Activated naive CD4-positive, alpha-beta T cell treated with anti-CD3 and anti-CD28 coated beads, Interleukin-2, amount 50 U/mL, for 72 hours (primary cell): Measurements from ENCODE around the gene PPP4R4. TPM values are rescaled to one million over a fixed set of nuclear protein-coding genes. Genes with fewer than 3 reads are reported as not detected.

Experiments
- ATAC-seq, 2 donors: fragments of 150-1000 bp; cut with Tn5 transposase; 2 replicates each; pipeline ENCODE4 v1.10.0; 2021; ENCODE audit warnings: mild to moderate bottlenecking in 2 of 2, moderate library complexity in 2 of 2
- DNase-seq, 2 donors: peaks; one replicate each; pipeline ENCODE4 v3.0.0; 2021 to 2022; ENCODE audit warnings: low spot score in 2 of 2
- H3K27ac Mint-ChIP-seq, 2 donors: one replicate each; pipeline ENCODE4 v1.8.0; 2022; ENCODE audit warnings: mild to moderate bottlenecking in 2 of 2, mixed read lengths in 2 of 2
- H3K36me3 Mint-ChIP-seq, 2 donors: one replicate each; pipeline ENCODE4 v1.8.0; 2022; ENCODE audit warnings: mixed read lengths in 2 of 2
- H3K9me3 Mint-ChIP-seq, 2 donors: one replicate each; pipeline ENCODE4 v1.8.0; 2022; ENCODE audit warnings: mixed read lengths in 2 of 2
- total RNA-seq, 2 donors: library from RNA; stranded (reverse); gene quantifications; one replicate each; pipeline ENCODE4 v1.2.3, GENCODE V29; 2022

PPP4R4 gene
- total RNA-seq, 2 donors from 2014 or later: 6.5 to 8.7 TPM

DNA sequence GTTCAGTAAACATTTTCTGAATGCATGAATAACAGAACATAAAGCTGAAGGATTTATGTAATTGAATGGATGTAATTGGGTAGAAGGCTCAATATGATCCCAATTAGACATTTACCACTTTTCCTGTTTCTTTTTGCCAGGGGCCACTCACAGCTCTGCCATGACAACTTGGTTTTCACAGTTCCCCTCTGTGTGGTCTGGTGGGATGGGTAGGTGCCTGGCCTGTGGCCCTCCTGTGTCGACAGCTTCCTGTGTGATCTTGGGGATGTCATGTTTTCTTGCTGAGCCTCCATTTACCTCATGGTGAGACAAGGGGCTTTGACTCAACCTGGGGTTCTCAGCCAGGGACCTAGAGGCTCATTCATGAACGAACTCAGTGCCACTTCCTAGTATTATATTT lies 131.5 kb downstream of the PPP4R4 start:
- Mint-ChIP-seq H3K27ac (no peak overlapping the region), H3K9me3 (peaks cover 9 to 11% of the 10 kb centered on the region in 2 donors), H3K36me3 (no peaks in the 10 kb centered on the region)
- ATAC-seq (no peak), DNase-seq (no peak)

GRCh38 chr14:94306047-94306978 lies 132.2 kb downstream of the PPP4R4 start:
- H3K27ac Mint-ChIP-seq: no peak overlapping the region
- ATAC-seq: no peak
- H3K9me3 Mint-ChIP-seq: peaks cover 9 to 11% of the 10 kb centered on the region in 2 donors
- DNase-seq: no peak
- no peaks in the 10 kb centered on the region for H3K36me3 Mint-ChIP-seq

DNA sequence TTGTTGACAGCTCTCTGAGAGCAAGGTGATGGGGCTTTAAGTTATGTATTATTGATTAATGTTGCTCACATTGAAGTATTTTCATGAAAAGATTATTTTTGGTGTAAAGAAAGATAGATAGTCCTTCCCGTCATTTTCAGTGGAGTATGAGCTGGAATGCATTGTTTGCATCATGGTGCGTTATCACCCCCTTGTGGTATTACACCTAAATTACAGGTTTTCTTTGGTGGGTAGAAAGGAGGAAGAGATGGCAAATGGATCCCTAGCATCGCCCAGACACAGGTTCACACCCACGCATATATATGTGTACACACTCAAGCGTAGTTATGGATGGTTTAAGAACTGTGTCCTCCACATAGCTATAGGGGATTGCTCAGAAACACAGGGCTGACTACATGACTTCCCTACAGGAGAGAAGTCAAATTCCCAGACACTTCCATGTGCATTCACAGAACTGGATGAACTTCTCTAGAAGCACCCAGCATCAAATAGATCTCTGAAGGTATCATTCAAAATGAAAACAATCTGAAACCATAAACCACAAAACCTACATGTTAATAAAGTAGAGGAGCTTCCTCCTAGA lies 133.4 kb downstream of the PPP4R4 start:
- ATAC-seq: no peak
- H3K9me3 Mint-ChIP-seq: peaks cover 9 to 11% of the 10 kb centered on the region in 2 donors
- H3K27ac Mint-ChIP-seq: no peak overlapping the region
- DNase-seq: no peak
- no peaks in the 10 kb centered on the region for H3K36me3 Mint-ChIP-seq

- Mint-ChIP-seq H3K36me3 (no peaks in the 10 kb centered on the region), H3K27ac (no peak overlapping the region), H3K9me3 (peaks cover 9 to 11% of the 10 kb centered on the region in 2 donors)
- ATAC-seq (no peak), DNase-seq (no peak)
These were observed 135.6 kb downstream of the PPP4R4 start for GRCh38 chr14:94309721-94310120.

GRCh38 chr14:94310248-94310647 lies 136.1 kb downstream of the PPP4R4 start:
- ATAC-seq: no peak
- Mint-ChIP-seq H3K27ac (no peak overlapping the region), H3K9me3 (peaks cover 9 to 11% of the 10 kb centered on the region in 2 donors), H3K36me3 (no peaks in the 10 kb centered on the region)
- no peak for DNase-seq

GRCh38 chr14:94312481-94313246 lies 138.5 kb downstream of the PPP4R4 start:
- ATAC-seq (no peak), DNase-seq (no peak)
- Mint-ChIP-seq H3K36me3 (no peaks in the 10 kb centered on the region), H3K9me3 (peaks cover 4 to 8% of the 10 kb centered on the region in 2 donors), H3K27ac (no peak overlapping the region)

DNA sequence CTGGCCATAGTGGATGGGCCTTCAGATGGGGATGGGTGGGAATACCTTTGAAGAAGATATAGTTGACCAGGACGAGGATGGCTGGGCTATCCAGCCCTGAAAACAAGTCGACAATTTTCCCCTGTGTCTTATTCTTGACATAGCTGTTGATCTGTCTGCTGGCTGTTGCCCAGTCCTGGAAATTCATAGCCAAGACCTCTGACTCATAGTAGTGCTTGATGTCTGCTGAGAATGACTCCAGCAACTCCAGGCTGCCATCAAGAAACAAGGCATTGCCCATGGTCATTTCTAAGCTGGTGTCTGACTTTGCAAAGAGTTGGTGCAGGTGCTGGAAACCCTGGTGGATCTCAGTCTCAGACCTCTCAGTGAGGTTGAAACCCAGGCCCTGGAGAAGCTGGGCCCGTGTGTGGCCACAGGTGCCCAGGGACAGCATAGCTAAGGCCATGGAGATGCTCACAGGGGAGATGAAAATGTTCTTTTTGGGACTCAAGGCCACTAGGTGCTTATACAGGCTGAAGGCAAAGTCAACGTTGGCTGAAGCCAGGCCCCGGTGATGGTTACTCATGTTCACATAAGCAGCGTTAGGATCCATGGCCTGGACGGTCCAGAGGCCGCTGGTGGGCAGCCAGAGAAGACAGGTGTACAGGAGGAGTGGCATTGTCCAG lies 140.0 kb downstream of the PPP4R4 start:
- H3K27ac Mint-ChIP-seq: no peak overlapping the region
- peaks cover 0 to 1% of the 10 kb centered on the region in 2 donors for H3K9me3 Mint-ChIP-seq
- DNase-seq: no peak
- no peak for ATAC-seq
- no peaks in the 10 kb centered on the region for H3K36me3 Mint-ChIP-seq

- Mint-ChIP-seq H3K27ac (no peak overlapping the region), H3K9me3 (no peaks in the 10 kb centered on the region), H3K36me3 (no peaks in the 10 kb centered on the region)
- DNase-seq: no peak
- ATAC-seq: no peak
These were observed 140.8 kb downstream of the PPP4R4 start for GRCh38 chr14:94314890-94315289.

DNA sequence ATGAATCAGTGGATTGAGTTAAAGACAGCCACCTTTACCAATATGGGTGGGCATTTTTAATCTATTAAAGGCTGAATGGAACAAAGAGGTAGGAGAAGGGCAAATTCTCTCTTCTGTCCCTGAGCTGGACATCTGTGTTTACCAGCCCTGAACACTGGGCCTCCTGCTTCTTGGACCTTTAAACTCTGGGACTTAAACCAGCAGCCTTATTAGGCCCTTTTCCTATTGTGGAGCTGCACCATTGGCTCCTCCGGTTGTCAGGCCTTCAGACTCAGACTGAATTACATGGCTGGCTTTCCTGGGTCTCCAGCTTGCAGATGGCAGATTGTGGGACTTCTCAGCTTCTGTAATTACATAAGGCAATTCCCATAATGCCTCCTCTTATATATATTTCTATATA lies 142.6 kb downstream of the PPP4R4 start:
- no peak overlapping the region for H3K27ac Mint-ChIP-seq
- ATAC-seq: no peak
- H3K9me3 Mint-ChIP-seq: no peaks in the 10 kb centered on the region
- no peak for DNase-seq
- H3K36me3 Mint-ChIP-seq: no peaks in the 10 kb centered on the region

DNA sequence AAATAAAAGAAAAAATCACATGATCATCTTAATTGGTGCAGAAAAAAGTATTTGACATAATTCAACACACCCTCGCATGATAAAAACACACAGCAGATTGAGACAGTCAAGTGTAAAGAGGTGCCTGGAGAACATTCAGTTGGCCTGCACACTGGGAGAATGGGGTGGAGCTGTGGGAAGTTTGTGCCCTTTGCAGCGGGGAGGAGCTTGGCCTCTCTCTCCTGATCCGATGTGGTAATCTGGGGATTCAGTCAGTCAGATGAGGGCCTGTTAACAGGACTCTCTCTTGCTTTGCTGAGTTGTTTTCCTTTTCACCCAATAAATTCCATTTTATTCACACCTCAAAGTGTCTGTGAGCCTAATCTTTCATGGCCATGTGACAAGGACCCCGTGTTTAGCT lies 143.1 kb downstream of the PPP4R4 start:
- no peak for ATAC-seq
- H3K27ac Mint-ChIP-seq: no peak overlapping the region
- H3K9me3 Mint-ChIP-seq: no peaks in the 10 kb centered on the region
- no peak for DNase-seq
- no peaks in the 10 kb centered on the region for H3K36me3 Mint-ChIP-seq

GRCh38 chr14:94320243-94320642 lies 146.1 kb downstream of the PPP4R4 start:
- H3K36me3 Mint-ChIP-seq: no peaks in the 10 kb centered on the region
- H3K27ac Mint-ChIP-seq: no peak overlapping the region
- DNase-seq (no peak), ATAC-seq (no peak)
- H3K9me3 Mint-ChIP-seq: no peaks in the 10 kb centered on the region

DNA sequence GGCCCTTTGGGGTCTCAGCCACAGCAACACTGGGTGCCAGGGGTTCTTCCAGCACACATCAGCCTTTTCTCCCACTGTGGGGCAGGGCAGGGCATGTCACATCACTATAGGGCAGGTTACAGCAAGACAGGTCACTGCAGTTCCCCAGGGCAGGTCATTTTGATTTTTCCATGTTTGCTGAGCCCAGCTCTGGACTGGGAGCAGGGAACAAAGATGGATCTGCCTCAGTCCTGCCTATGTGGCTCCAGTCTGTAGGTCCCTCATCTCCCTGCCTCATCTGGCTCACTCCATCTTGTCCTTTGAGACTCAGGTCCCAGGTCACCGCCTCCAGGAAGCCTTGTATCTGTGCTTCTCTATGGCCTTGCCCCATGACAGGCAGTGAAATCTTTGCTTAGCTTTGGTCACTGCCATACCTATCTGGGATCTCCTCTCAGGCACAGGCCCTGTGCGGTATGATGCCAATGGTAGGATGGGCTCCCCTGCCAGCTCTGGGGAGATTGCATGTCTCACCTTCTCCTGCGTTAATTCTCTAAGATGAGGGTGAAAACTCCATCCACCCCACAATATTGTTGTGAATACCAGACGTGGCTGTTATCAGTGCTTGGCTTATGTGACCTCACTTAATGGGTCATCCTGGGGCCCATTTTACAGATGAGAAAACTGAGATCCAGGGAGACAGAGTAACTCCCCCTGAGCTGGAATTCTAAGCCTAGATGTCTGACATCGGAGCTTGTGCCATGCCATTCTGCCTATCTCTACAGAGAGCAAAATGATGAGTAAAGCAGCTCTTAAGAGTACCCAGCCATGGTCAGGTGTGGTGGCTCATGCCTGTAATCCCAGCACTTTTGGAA lies 147.5 kb downstream of the PPP4R4 start:
- peak overlapping the region in 1 of 2 donors; percentile 12 for H3K27ac Mint-ChIP-seq

DNA sequence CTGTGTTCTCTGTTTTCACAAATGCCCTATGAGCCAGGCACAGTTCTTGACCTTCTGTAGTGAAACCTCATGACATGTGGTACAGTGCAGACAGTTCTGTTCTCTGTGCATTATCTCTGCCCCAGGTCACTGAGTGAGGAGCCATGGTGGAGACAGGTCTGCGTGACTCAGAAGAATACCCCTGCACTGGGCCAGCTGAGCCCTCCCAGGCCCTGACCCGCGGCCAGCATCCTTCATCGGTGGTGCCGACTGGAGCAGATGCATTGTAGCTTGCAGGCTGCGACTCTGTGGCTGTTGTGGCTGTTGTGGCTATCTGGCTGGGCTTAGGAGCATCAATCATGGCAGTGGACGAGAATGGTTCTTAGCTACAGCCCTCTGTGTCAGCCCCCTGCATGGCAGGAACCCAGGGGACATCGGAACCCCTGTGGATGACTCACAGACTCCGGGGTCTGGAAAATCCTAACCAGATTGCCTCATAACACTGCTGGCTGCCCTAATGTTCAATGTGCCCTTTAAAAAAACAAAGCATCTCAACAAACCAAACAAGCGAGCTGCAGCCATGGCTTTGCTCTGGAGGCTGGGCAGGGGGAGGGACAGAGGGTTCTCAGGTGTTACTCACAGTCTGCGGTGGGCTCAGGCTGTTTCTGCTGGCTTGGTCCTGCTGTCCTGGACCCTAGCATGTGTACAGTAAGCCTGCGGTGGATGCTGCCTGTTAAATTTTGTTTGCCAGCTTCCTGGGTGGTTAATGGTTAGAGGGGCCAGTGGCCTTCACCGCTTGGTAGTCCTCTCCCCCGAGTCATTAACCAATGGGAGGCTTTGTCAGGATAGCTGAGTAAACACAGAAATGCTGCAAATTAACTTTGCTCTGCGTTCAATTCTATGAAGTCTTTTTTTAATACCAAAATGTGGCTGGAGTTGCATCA lies 148.8 kb downstream of the PPP4R4 start, which contains the start of gene SERPINA6:
SERPINA6 (minus strand) TSS at position 689 of the 923 bp plus-strand sequence. CDS start 8,688 bp downstream, outside the sequence.
- no peaks in the 10 kb centered on the region for H3K36me3 Mint-ChIP-seq
- no peak for DNase-seq
- no peaks in the 10 kb centered on the region for H3K9me3 Mint-ChIP-seq
- ATAC-seq: no peak
- no peak within 1 kb of the TSS for H3K27ac Mint-ChIP-seq

More for the DNA sequence above, 147.5 kb downstream of the PPP4R4 start:
- DNase-seq (no peak), ATAC-seq (no peak)
- Mint-ChIP-seq H3K9me3 (no peaks in the 10 kb centered on the region), H3K36me3 (no peaks in the 10 kb centered on the region)

GRCh38 chr14:94328196-94328595 lies 154.1 kb downstream of the PPP4R4 start:
- no peak for DNase-seq
- ATAC-seq: no peak
- Mint-ChIP-seq H3K27ac (no peak overlapping the region), H3K9me3 (no peaks in the 10 kb centered on the region), H3K36me3 (no peaks in the 10 kb centered on the region)
